D721Med (cell line): ENCODE measurements around the gene BANF2.

Source experiments
- DNase-seq: peaks from one replicate; pipeline ENCODE4 v3.0.0; 2011; ENCODE audit warnings: low spot score; ENCODE audit not compliant: insufficient read length
- FAIRE-seq: peaks from 2 replicates; lab custom pipeline; 2011; peaks lifted over from hg19 to GRCh38; lab: Jason Lieb, UNC
- CTCF ChIP-seq: IDR thresholded peaks from 2 replicates; pipeline ENCODE4 v1.5.1; 2012; ENCODE audit warnings: mild to moderate bottlenecking, control low read depth; ENCODE audit not compliant: insufficient read depth; ENCODE audit errors: missing control alignments

Gene BANF2

GRCh38 chr20:17673084-17673483 is 26.7 kb upstream of the BANF2 start:
- no peak for TF ChIP-seq CTCF
- DNase-seq (no peak), FAIRE-seq (no peak)

GRCh38 chr20:17674722-17675518 is 24.8 kb upstream of the BANF2 start:
- FAIRE-seq = no peak
- no peak for DNase-seq
- no peak for TF ChIP-seq CTCF

GRCh38 chr20:17675519-17676377 is 24.0 kb upstream of the BANF2 start:
- DNase-seq (no peak), FAIRE-seq (no peak)
- no peak for TF ChIP-seq CTCF

GRCh38 chr20:17676378-17676759 is 23.4 kb upstream of the BANF2 start:
- DNase-seq = no peak
- TF ChIP-seq CTCF = no peak
- no peak for FAIRE-seq

- no peak for TF ChIP-seq CTCF
- no peak for DNase-seq
- no peak for FAIRE-seq
Observed at GRCh38 chr20:17676942-17677341, 22.8 kb upstream of the BANF2 start.

- DNase-seq = no peak
- no peak for TF ChIP-seq CTCF
- FAIRE-seq = no peak
Observed at GRCh38 chr20:17678295-17678694, 21.5 kb upstream of the BANF2 start.

GRCh38 chr20:17678886-17679285 is 20.9 kb upstream of the BANF2 start:
- no peak for DNase-seq
- no peak for FAIRE-seq
- TF ChIP-seq CTCF = no peak
